Lower leg skin (tissue), 3 donors: ENCODE results near the gene AGRP.

Source experiments
- CTCF ChIP-seq, 3 donors: fragments of 450-650 bp; IDR thresholded peaks; one replicate each; pipeline ENCODE4 v1.5.1; 2016; ENCODE audit warnings: antibody characterized with exemption in 3 of 3, mild to moderate bottlenecking in 3 of 3, moderate library complexity in 2 of 3
- POLR2A ChIP-seq, 2 donors: fragments of 450-650 bp; IDR thresholded peaks; one replicate each; pipeline ENCODE4 v1.6.1; 2016 to 2017; ENCODE audit warnings: antibody characterized with exemption in 2 of 2, mild to moderate bottlenecking in 1 of 2, moderate library complexity in 1 of 2

- TF ChIP-seq CTCF (IDR thresholded peaks at IDR 0.05) (no peak), POLR2A (IDR thresholded peaks at IDR 0.05) (no peak)
These were observed 23.2 kb downstream of the AGRP start for GRCh38 chr16:67460168-67460567.
